HAP-1 (cell line): Measurements from ENCODE around the gene PIP5K1C.
A peak's percentile ranks its signal among the peaks of the same experiment; 100 is the strongest.
"Not testable (repeated sequence)": the region's sequence is repeated elsewhere in the genome, so short reads cannot be mapped to it uniquely, and the experiment has no call there.

ENCODE experiments used
- DNase-seq, 2 experiments: peaks; one replicate each; pipeline ENCODE4 v3.0.0-alpha.2; 2016 to 2020; ENCODE audit warnings: low spot score in 2 of 2
- H3K27me3 ChIP-seq: fragments of 250-450 bp; sonication (Bioruptor Pico); 2 replicates; pipeline ENCODE4 v1.5.1; 2020; ENCODE audit warnings: low read depth, mild to moderate bottlenecking, moderate library complexity
- H3K36me3 ChIP-seq: fragments of 250-450 bp; sonication (Bioruptor Pico); replicated peaks from 2 replicates; pipeline ENCODE4 v1.5.1; 2020; ENCODE audit warnings: mild to moderate bottlenecking
- H3K4me1 ChIP-seq: fragments of 250-450 bp; sonication (Bioruptor Pico); 2 replicates; pipeline ENCODE4 v1.5.1; 2020; ENCODE audit warnings: mild to moderate bottlenecking
- H3K4me3 ChIP-seq: fragments of 250-450 bp; sonication (Bioruptor Pico); 2 replicates; pipeline ENCODE4 v1.5.1; 2020; ENCODE audit warnings: mild to moderate bottlenecking, moderate library complexity
- H3K9me3 ChIP-seq: fragments of 250-450 bp; sonication (Bioruptor Pico); 2 replicates; pipeline ENCODE4 v1.5.1; 2020; ENCODE audit warnings: mild to moderate bottlenecking, moderate library complexity
- in situ Hi-C: fragments of 300-500 bp; cut with MboI; formaldehyde crosslinking; loops from 3 replicates; pipeline ENCODE4 v1.14.3; 2020; ENCODE audit warnings: low sequenced_read_pairs, inconsistent platforms, mixed read lengths

PIP5K1C gene

DNA sequence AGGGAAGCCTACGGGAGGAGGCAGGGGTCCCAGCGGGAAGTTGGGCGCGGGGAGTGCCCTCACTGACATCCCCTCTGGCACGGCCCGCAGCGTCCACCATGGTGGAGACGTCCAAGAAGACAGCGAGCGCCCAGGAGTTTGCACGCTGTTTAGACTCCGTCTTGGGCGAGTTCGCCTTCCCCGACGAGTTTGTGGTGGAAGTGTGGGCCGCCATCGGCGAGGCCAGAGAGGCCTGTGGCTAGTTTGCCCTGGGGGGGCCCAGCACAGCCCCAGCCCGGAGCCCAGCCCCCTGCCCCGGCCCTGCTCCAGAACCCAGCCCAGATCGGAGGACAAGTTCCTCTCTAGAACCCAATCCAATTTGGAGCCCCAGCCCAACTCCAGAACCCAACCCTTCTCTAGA, 110.3 kb downstream of the PIP5K1C start:
- no peak overlapping the region for H3K4me3 ChIP-seq
- peaks cover 3% of the 10 kb centered on the region; the same call in 1 of the 2 replicates for H3K4me1 ChIP-seq
- H3K9me3 ChIP-seq: no peaks in the 10 kb centered on the region
- in situ Hi-C loops: no loop called here
- no peak for DNase-seq
- H3K27me3 ChIP-seq: peaks cover 5% of the 10 kb centered on the region
- no peaks in the 10 kb centered on the region for H3K36me3 ChIP-seq

DNA sequence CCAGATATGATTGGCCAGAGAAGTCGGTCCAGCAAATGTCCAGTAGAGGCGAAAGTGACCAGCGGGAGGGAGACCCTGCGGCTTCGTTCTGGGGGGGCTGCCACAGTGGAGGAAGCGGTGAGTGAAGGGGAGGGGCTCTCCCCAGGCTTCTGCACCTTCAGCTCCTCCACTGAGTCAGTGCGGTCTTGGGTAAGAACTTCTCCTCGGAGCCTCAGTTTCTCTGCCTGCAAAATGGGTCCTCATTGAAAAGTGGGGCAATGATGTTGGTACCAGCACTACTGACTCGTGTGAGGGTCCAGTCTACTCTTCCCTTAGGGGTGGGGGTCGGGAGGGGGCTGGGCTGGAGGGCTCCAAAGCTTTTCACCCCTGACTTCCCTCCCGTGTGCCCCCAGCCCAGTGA, 110.8 kb downstream of the PIP5K1C start:
- H3K27me3 ChIP-seq: peaks cover 5% of the 10 kb centered on the region
- in situ Hi-C loops: no loop called here
- DNase-seq: no peak

GRCh38 chr19:3586707-3587346, 113.4 kb downstream of the PIP5K1C start:
- peaks cover 3% of the 10 kb centered on the region; the same call in 1 of the 2 replicates for H3K4me1 ChIP-seq
- H3K4me3 ChIP-seq: no peak overlapping the region
- no peaks in the 10 kb centered on the region for H3K9me3 ChIP-seq
- DNase-seq: no peak
- no peaks in the 10 kb centered on the region for H3K36me3 ChIP-seq
- in situ Hi-C loops: no loop called here
- peaks cover 5% of the 10 kb centered on the region for H3K27me3 ChIP-seq

More for the DNA sequence above, 110.8 kb downstream of the PIP5K1C start:
- Histone ChIP-seq H3K36me3 (no peaks in the 10 kb centered on the region), H3K9me3 (no peaks in the 10 kb centered on the region), H3K4me1 (peaks cover 3% of the 10 kb centered on the region; the same call in 1 of the 2 replicates), H3K4me3 (no peak overlapping the region)

DNA sequence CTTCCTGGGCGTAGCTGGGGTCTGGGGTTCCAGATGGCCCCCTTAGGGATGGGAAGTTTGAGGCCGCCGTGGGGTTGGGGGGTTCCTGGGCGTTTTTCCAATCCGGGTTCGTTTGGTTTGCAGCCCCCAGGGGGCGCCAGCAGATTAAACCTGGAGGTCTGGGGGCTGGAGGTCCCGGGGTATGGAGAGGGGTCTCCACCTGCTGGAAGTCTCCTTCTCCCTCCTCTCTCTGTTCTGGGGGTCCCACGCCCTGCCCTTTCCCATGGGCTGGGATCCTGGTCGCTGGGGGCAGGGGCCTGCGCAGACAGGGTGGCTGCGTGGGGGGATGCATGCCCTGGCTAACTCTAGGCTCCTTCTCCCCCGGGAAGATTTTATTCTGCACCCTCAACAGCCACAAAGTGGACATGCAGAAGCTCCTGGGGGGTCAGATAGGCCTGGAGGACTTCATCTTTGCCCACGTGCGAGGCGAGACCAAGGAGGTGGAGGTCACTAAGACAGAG, 114.1 kb downstream of the PIP5K1C start:
- in situ Hi-C loops: no loop called here
- Histone ChIP-seq H3K9me3 (no peaks in the 10 kb centered on the region), H3K4me1 (peaks cover 3% of the 10 kb centered on the region; the same call in 1 of the 2 replicates), H3K4me3 (peak overlapping the region; percentile 32), H3K36me3 (no peaks in the 10 kb centered on the region), H3K27me3 (peaks cover 5% of the 10 kb centered on the region)
- DNase-seq: peak in 1 of 2 experiments; percentile 70

GRCh38 chr19:3585301-3586126, 114.8 kb downstream of the PIP5K1C start, which contains the start of gene GIPC3:
Gene GIPC3 (plus strand): TSS chr19:3585478. CDS start chr19:3585598, 120 bp downstream.
- Histone ChIP-seq H3K36me3 (no peaks in the 10 kb centered on the region), H3K9me3 (no peaks in the 10 kb centered on the region), H3K27me3 (peaks cover 5% of the 10 kb centered on the region), H3K4me1 (peaks cover 3% of the 10 kb centered on the region; the same call in 1 of the 2 replicates), H3K4me3 (peak within 1 kb of the TSS; percentile 32)
- in situ Hi-C loops: no loop called here
- peak in 1 of 2 experiments; percentile 43 for DNase-seq

DNA sequence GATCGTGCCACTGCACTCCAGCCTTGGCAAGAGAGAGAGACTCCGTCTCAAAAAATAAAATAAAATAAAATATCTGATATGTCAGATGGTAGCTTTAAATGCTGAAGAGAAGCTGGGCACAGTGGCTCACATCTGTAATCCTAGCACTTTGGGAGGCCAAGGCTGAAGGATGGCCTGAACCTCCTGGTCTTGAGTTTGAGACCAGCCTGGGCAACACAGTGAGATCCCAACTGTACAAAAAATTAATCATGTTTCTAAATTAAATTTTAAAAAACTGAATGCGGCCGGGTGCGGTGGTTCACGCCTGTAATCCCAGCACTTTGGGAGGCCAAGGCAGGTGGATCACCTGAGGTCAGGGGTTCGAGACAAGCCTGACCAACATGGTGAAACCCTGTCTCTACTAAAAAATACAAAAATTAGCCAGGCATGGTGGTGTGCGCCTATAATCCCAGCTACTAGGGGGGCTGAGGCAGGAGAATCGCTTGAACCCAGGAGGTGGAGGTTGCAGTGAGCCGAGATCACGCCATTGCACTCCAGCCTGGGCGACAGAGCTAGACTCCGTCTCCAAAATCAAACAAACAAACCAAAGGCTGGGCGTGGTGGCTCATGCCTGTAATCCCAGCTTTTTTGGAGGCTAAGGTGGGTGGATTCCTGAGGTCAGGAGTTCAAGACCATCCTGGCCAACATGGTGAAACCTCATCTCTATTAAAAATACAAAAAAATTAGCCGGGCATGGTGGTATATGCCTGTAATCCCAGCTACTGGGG, 116.0 kb downstream of the PIP5K1C start:
- H3K27me3 ChIP-seq, H3K4me3 ChIP-seq, H3K36me3 ChIP-seq, DNase-seq, H3K9me3 ChIP-seq, in situ Hi-C loops, H3K4me1 ChIP-seq: not testable (repeated sequence)

GRCh38 chr19:3581792-3582191, 118.5 kb downstream of the PIP5K1C start:
- in situ Hi-C loops, H3K36me3 ChIP-seq, H3K9me3 ChIP-seq, H3K4me1 ChIP-seq, H3K27me3 ChIP-seq, H3K4me3 ChIP-seq, DNase-seq: not testable (repeated sequence)
